ENCODE results near the gene ERCC6L2.

Gene ERCC6L2

DNA sequence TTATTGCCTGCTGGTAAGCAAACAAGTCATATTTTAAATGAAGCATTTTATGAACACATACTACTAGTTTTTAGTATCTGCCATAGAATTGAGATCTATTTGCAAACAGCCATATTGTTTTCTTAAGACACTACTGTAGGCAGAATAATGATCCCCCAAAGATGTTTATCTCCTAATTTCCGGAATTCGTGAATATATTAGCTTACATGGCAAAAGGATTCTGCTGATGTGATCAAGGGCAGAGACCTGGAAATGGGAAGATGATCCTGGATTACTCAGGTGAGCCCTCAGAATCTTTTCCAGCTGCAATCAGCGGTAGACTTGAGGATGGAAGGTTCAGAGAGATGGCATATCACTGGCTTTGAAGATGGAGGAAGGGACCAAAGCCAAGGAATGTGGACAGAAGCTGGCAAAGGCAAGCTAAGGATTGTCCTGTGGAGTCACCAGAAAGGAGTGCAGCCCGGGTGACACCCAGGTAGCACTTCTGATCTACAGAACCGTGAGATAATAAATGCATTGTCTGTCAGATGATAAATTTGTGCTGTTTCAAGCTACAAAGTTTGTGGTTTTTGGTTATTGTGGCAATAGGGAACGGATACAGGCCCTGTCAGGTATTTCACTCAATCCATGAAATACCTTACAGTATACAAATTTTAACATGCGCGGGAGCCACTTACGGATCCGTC, 1.0 kb upstream of the ERCC6L2 start:
- TF ChIP-seq, protein P1, sequence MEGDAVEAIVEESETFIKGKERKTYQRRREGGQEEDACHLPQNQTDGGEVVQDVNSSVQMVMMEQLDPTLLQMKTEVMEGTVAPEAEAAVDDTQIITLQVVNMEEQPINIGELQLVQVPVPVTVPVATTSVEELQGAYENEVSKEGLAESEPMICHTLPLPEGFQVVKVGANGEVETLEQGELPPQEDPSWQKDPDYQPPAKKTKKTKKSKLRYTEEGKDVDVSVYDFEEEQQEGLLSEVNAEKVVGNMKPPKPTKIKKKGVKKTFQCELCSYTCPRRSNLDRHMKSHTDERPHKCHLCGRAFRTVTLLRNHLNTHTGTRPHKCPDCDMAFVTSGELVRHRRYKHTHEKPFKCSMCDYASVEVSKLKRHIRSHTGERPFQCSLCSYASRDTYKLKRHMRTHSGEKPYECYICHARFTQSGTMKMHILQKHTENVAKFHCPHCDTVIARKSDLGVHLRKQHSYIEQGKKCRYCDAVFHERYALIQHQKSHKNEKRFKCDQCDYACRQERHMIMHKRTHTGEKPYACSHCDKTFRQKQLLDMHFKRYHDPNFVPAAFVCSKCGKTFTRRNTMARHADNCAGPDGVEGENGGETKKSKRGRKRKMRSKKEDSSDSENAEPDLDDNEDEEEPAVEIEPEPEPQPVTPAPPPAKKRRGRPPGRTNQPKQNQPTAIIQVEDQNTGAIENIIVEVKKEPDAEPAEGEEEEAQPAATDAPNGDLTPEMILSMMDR (IDR thresholded peaks at IDR 0.05), result no peak
- Histone ChIP-seq H3K27me3 (ENCODE audit: control insufficient read depth, insufficient read depth, low read length) (no peaks in the 10 kb centered on the region), H3K4me3 (ENCODE audit: low read depth, low read length) (no peak overlapping the region), H3K27ac (peak overlapping the region; percentile 100), H3K4me2 (ENCODE audit: low read length) (no peak overlapping the region), H2AFZ (peak overlapping the region; percentile 99), H3K36me3 (ENCODE audit: control insufficient read depth, insufficient read depth, low read length) (no peaks in the 10 kb centered on the region), H3K79me2 (peaks cover 11% of the 10 kb centered on the region), H3K9ac (no peak overlapping the region), H3K9me3 (ENCODE audit: control insufficient read depth, low read length) (no peaks in the 10 kb centered on the region), H3K4me1 (no peaks in the 10 kb centered on the region)

GRCh38 chr9:95874989-95875304, 544 bp upstream of the ERCC6L2 start:
- Histone ChIP-seq H3K79me2 (peaks cover 11% of the 10 kb centered on the region), H3K27me3 (ENCODE audit: control insufficient read depth, insufficient read depth, low read length) (no peaks in the 10 kb centered on the region), H3K36me3 (ENCODE audit: control insufficient read depth, insufficient read depth, low read length) (no peaks in the 10 kb centered on the region), H3K9ac (no peak overlapping the region), H3K9me3 (ENCODE audit: control insufficient read depth, low read length) (no peaks in the 10 kb centered on the region), H3K4me1 (peaks cover 3% of the 10 kb centered on the region), H3K4me2 (ENCODE audit: low read length) (no peak overlapping the region), H2AFZ (peak overlapping the region; percentile 99), H3K4me3 (ENCODE audit: low read depth, low read length) (no peak overlapping the region), H3K27ac (peak overlapping the region; percentile 100)
- TF ChIP-seq, protein P1 (IDR thresholded peaks at IDR 0.05), result no peak

GRCh38 chr9:95876138-95876444, 600 bp downstream of the ERCC6L2 start:
- Histone ChIP-seq H3K27ac (peak overlapping the region; percentile 100), H3K36me3 (ENCODE audit: control insufficient read depth, insufficient read depth, low read length) (no peaks in the 10 kb centered on the region), H3K9me3 (ENCODE audit: control insufficient read depth, low read length) (no peaks in the 10 kb centered on the region), H3K4me1 (peaks cover 3% of the 10 kb centered on the region), H3K4me3 (ENCODE audit: low read depth, low read length) (no peak overlapping the region), H3K4me2 (ENCODE audit: low read length) (no peak overlapping the region), H3K27me3 (ENCODE audit: control insufficient read depth, insufficient read depth, low read length) (no peaks in the 10 kb centered on the region), H3K79me2 (peaks cover 11% of the 10 kb centered on the region), H3K9ac (peak overlapping the region; percentile 89), H2AFZ (peak overlapping the region; percentile 99)
- TF ChIP-seq, protein P1 (IDR thresholded peaks at IDR 0.05), result no peak

- H3K79me2 ChIP-seq, result peaks cover 11% of the 10 kb centered on the region
- H2AFZ ChIP-seq, result peak overlapping the region; percentile 99
- no peak overlapping the region for H3K9ac ChIP-seq
- no peaks in the 10 kb centered on the region for H3K9me3 ChIP-seq (ENCODE audit: control insufficient read depth, low read length)
- H3K27me3 ChIP-seq (ENCODE audit: control insufficient read depth, insufficient read depth, low read length), result no peaks in the 10 kb centered on the region
- H3K4me3 ChIP-seq (ENCODE audit: low read depth, low read length), result no peak overlapping the region
- H3K4me1 ChIP-seq, result peaks cover 3% of the 10 kb centered on the region
- H3K36me3 ChIP-seq (ENCODE audit: control insufficient read depth, insufficient read depth, low read length), result no peaks in the 10 kb centered on the region
- TF ChIP-seq, protein P1 (IDR thresholded peaks at IDR 0.05), result no peak
- H3K27ac ChIP-seq, result peak overlapping the region; percentile 100
- H3K4me2 ChIP-seq (ENCODE audit: low read length), result no peak overlapping the region
Measured at GRCh38 chr9:95876595-95876994, 1.1 kb downstream of the ERCC6L2 start.

- H3K4me1 ChIP-seq, result peaks cover 3% of the 10 kb centered on the region
- H3K4me2 ChIP-seq (ENCODE audit: low read length), result no peak overlapping the region
- H2AFZ ChIP-seq, result no peak overlapping the region
- H3K79me2 ChIP-seq, result peaks cover 11% of the 10 kb centered on the region
- H3K27ac ChIP-seq, result no peak overlapping the region
- H3K9ac ChIP-seq, result no peak overlapping the region
- TF ChIP-seq, protein P1 (IDR thresholded peaks at IDR 0.05), result no peak
- H3K27me3 ChIP-seq (ENCODE audit: control insufficient read depth, insufficient read depth, low read length), result no peaks in the 10 kb centered on the region
- H3K4me3 ChIP-seq (ENCODE audit: low read depth, low read length), result no peak overlapping the region
- H3K36me3 ChIP-seq (ENCODE audit: control insufficient read depth, insufficient read depth, low read length), result no peaks in the 10 kb centered on the region
- H3K9me3 ChIP-seq (ENCODE audit: control insufficient read depth, low read length), result no peaks in the 10 kb centered on the region
Measured at GRCh38 chr9:95877984-95878383, 2.5 kb downstream of the ERCC6L2 start.
